HEK293 (cell line): Measurements from ENCODE around the gene BTBD9.

Source experiments
- CTCF ChIA-PET: fragments of 350-600 bp; formaldehyde crosslinking; extraction: SDS; loops from one replicate; lab custom pipeline; 2021; ENCODE audit warnings: antibody characterized with exemption; lab: Yijun Ruan, JAX
- POLR2A ChIA-PET: fragments of 300-600 bp; formaldehyde crosslinking; extraction: SDS; loops from one replicate; lab custom pipeline; 2020; ENCODE audit warnings: antibody characterized with exemption, inconsistent platforms; lab: Yijun Ruan, JAX
- H3K27ac ChIP-seq: fragments of 200-500 bp; sonication (Bioruptor generic); 2 replicates; pipeline ENCODE4 v1.5.1; 2014; ENCODE audit warnings: low read depth, low read length, control low read depth, inconsistent platforms; ENCODE audit errors: extremely low read depth
- H3K36me3 ChIP-seq, 2 experiments: fragments of 200-500 bp in 1 of 2; sonication (Bioruptor generic) in 1 of 2; 1 replicate in 1 of 2; 2 replicates in 1 of 2; pipeline ENCODE4 v1.5.1; 2014 to 2017; ENCODE audit warnings: inconsistent platforms in 2 of 2, low read length in 2 of 2; ENCODE audit not compliant: control insufficient read depth in 2 of 2, insufficient read depth in 1 of 2
- H3K4me1 ChIP-seq: fragments of 200-500 bp; sonication (Bioruptor generic); 2 replicates; pipeline ENCODE4 v1.5.1; 2014; ENCODE audit warnings: mild to moderate bottlenecking, low read length, inconsistent platforms; ENCODE audit not compliant: control insufficient read depth, insufficient read depth
- H3K4me3 ChIP-seq: 2 replicates; pipeline ENCODE4 v1.5.1; 2011; ENCODE audit warnings: low read depth, mild to moderate bottlenecking, control low read depth, low read length, moderate library complexity
- H3K9me3 ChIP-seq: fragments of 200-500 bp; sonication (Bioruptor generic); 2 replicates; pipeline ENCODE4 v1.5.1; 2014; ENCODE audit warnings: low read depth, low read length, inconsistent platforms; ENCODE audit not compliant: control insufficient read depth, insufficient read depth
- BCL11A ChIP-seq: fragments of 450-650 bp; formaldehyde crosslinking; IDR thresholded peaks from 2 replicates; pipeline ENCODE4 v1.5.1; 2016; ENCODE audit warnings: low read depth, missing biosample characterization, missing genetic modification characterization
- HOXD13 ChIP-seq: sonication (generic); formaldehyde crosslinking; IDR thresholded peaks from 2 replicates; pipeline ENCODE4 v1.8.0; 2022; ENCODE audit warnings: missing genetic modification reagents, borderline replicate concordance
- KLF1 ChIP-seq: fragments of 450-650 bp; formaldehyde crosslinking; IDR thresholded peaks from 2 replicates; pipeline ENCODE4 v1.5.1; 2016; ENCODE audit warnings: missing biosample characterization, missing genetic modification characterization
- MYNN ChIP-seq: fragments of 450-650 bp; formaldehyde crosslinking; IDR thresholded peaks from 2 replicates; pipeline ENCODE4 v1.5.1; 2016; ENCODE audit warnings: missing biosample characterization, missing genetic modification characterization, borderline replicate concordance
- OVOL3 ChIP-seq: fragments of 450-650 bp; formaldehyde crosslinking; IDR thresholded peaks from 2 replicates; pipeline ENCODE4 v1.5.1; 2016; ENCODE audit warnings: missing biosample characterization, missing genetic modification characterization
- SCRT1 ChIP-seq: fragments of 450-650 bp; formaldehyde crosslinking; IDR thresholded peaks from 2 replicates; pipeline ENCODE4 v1.5.1; 2016; ENCODE audit warnings: missing biosample characterization, missing genetic modification characterization, borderline replicate concordance
- TCF7L2 ChIP-seq: IDR thresholded peaks from 2 replicates; pipeline ENCODE4 v1.6.1; 2011; ENCODE audit warnings: low read depth, mild to moderate bottlenecking, inconsistent platforms, low read length, moderate library complexity, borderline replicate concordance
- ZNF114 ChIP-seq: fragments of 450-650 bp; formaldehyde crosslinking; IDR thresholded peaks from 2 replicates; pipeline ENCODE4 v1.5.0; 2017; ENCODE audit warnings: missing biosample characterization, missing genetic modification characterization
- ZNF16 ChIP-seq: fragments of 450-650 bp; formaldehyde crosslinking; IDR thresholded peaks from 2 replicates; pipeline ENCODE4 v1.5.1; 2016; ENCODE audit warnings: low read depth, missing biosample characterization, missing genetic modification characterization
- ZNF324 ChIP-seq: fragments of 450-650 bp; formaldehyde crosslinking; IDR thresholded peaks from 2 replicates; pipeline ENCODE4 v1.5.1; 2016; ENCODE audit warnings: missing biosample characterization, missing genetic modification characterization
- ZNF391 ChIP-seq: fragments of 450-650 bp; formaldehyde crosslinking; IDR thresholded peaks from 2 replicates; pipeline ENCODE4 v1.5.1; 2016; ENCODE audit warnings: low read depth, missing biosample characterization, missing genetic modification characterization, borderline replicate concordance
- ZNF514 ChIP-seq: fragments of 450-650 bp; formaldehyde crosslinking; IDR thresholded peaks from 2 replicates; pipeline ENCODE4 v1.5.1; 2016; ENCODE audit warnings: missing biosample characterization, missing genetic modification characterization
- ZNF544 ChIP-seq: fragments of 450-650 bp; formaldehyde crosslinking; IDR thresholded peaks from 2 replicates; pipeline ENCODE4 v1.5.0; 2017; ENCODE audit warnings: missing biosample characterization, missing genetic modification characterization
- ZNF621 ChIP-seq: fragments of 450-650 bp; formaldehyde crosslinking; IDR thresholded peaks from 2 replicates; pipeline ENCODE4 v1.5.1; 2017; ENCODE audit warnings: missing biosample characterization, missing genetic modification characterization
- ZNF747 ChIP-seq: fragments of 450-650 bp; formaldehyde crosslinking; IDR thresholded peaks from 2 replicates; pipeline ENCODE4 v1.5.1; 2016; ENCODE audit warnings: missing biosample characterization, missing genetic modification characterization
- ZNF776 ChIP-seq: fragments of 450-650 bp; formaldehyde crosslinking; IDR thresholded peaks from 2 replicates; pipeline ENCODE4 v1.5.0; 2017; ENCODE audit warnings: missing biosample characterization, missing genetic modification characterization, borderline replicate concordance
- ZSCAN16 ChIP-seq: fragments of 450-650 bp; formaldehyde crosslinking; IDR thresholded peaks from 2 replicates; pipeline ENCODE4 v1.5.1; 2016; ENCODE audit warnings: missing biosample characterization, missing genetic modification characterization
- ZSCAN23 ChIP-seq: fragments of 450-650 bp; formaldehyde crosslinking; IDR thresholded peaks from 2 replicates; pipeline ENCODE4 v1.5.1; 2016; ENCODE audit warnings: missing biosample characterization, missing genetic modification characterization
- TF ChIP-seq, protein P1 (sequence below): IDR thresholded peaks from 2 replicates; pipeline ENCODE4 v1.6.1; 2011; ENCODE audit warnings: mild to moderate bottlenecking, low read depth, low read length, borderline replicate concordance
- TF ChIP-seq, protein P2 (sequence below): fragments of 450-650 bp; formaldehyde crosslinking; conservative IDR thresholded peaks from 2 replicates; pipeline ENCODE4 v1.5.1; 2016; ENCODE audit warnings: low read depth, missing biosample characterization, missing genetic modification characterization
- TF ChIP-seq, protein P3 (sequence below): fragments of 450-650 bp; formaldehyde crosslinking; optimal IDR thresholded peaks from 2 replicates; pipeline ENCODE3; 2016; ENCODE audit warnings: missing biosample characterization, mild to moderate bottlenecking, missing genetic modification characterization
- TF ChIP-seq, protein P4 (sequence below): fragments of 450-650 bp; formaldehyde crosslinking; IDR thresholded peaks from 2 replicates; pipeline ENCODE4 v1.5.1; 2016; ENCODE audit warnings: missing biosample characterization, missing genetic modification characterization

Gene BTBD9

DNA sequence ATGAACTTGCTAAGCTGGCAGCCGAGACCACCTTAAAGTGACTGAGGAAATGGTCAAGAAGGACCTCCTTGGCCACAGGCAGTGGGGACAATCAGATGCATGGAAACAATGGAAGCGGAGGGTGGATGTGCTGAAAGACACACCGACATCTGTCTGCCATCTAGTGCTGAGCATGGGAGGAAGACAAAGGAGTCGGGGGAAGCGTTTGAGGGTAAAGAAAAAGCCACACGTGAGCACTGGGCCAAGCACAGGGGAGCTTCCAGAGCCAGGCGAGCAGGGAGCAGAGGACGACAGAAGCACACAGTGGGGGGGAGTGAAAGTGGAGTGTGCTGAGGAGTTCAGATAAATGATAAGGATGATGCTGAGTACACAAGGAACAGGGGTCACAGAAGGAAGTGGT, 452.4 kb downstream of the BTBD9 start:
- Histone ChIP-seq H3K9me3 (no peaks in the 10 kb centered on the region), H3K4me3 (no peak overlapping the region), H3K36me3 (no peaks in the 10 kb centered on the region), H3K27ac (no peak overlapping the region), H3K4me1 (no peaks in the 10 kb centered on the region)
- ChIA-PET CTCF (interaction anchor here (0.6 to 0.7 kb wide), 2 partner anchors 26 to 70 kb away, joined by 3 to 6 read pairs; no protein-coding TSS in a partner anchor), POLR2A (no interaction called here)
- no peak for TF ChIP-seq ZNF514 (tag by site-specific recombination)
- no peak for TF ChIP-seq ZSCAN16 (tag by site-specific recombination)

DNA sequence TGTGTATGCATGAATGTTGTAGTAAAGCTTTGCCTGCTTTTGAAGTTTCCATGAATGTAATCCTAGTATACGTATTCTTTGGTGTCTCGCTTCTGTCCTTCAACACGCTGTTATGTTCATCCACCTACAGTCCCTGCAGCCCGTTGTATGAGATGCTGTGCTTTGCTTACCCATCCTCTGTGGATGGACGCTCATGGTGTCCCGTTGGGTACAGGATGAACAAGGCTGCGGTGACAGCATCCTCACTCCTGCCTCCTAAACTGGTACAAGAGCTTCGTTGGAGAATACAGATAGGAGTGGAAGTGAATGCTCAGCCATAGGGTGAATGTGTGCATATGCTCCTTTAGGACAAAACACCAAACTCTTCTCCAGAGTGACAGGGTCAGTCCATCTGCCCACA, 454.0 kb downstream of the BTBD9 start:
- no peak overlapping the region for H3K27ac ChIP-seq
- no peaks in the 10 kb centered on the region for H3K36me3 ChIP-seq
- ChIA-PET CTCF (no interaction called here), POLR2A (no interaction called here)
- TF ChIP-seq ZNF776 (tag by site-specific recombination) (no peak), ZNF324 (tag by site-specific recombination) (no peak), ZNF114 (no peak), ZNF391 (tag by site-specific recombination) (no peak), HOXD13 (CRISPR knock-in tag) (no peak), ZNF16 (tag by site-specific recombination) (no peak), KLF1 (tag by site-specific recombination) (no peak), OVOL3 (tag by site-specific recombination) (no peak), ZNF621 (no peak), ZNF747 (no peak), ZNF544 (tag by site-specific recombination) (no peak), TCF7L2 (no peak), ZSCAN23 (no peak), SCRT1 (tag by site-specific recombination) (no peak), BCL11A (tag by site-specific recombination) (no peak), MYNN (tag by site-specific recombination) (no peak)
- TF ChIP-seq, protein P1, sequence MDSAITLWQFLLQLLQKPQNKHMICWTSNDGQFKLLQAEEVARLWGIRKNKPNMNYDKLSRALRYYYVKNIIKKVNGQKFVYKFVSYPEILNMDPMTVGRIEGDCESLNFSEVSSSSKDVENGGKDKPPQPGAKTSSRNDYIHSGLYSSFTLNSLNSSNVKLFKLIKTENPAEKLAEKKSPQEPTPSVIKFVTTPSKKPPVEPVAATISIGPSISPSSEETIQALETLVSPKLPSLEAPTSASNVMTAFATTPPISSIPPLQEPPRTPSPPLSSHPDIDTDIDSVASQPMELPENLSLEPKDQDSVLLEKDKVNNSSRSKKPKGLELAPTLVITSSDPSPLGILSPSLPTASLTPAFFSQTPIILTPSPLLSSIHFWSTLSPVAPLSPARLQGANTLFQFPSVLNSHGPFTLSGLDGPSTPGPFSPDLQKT: no peak
- TF ChIP-seq, protein P2, sequence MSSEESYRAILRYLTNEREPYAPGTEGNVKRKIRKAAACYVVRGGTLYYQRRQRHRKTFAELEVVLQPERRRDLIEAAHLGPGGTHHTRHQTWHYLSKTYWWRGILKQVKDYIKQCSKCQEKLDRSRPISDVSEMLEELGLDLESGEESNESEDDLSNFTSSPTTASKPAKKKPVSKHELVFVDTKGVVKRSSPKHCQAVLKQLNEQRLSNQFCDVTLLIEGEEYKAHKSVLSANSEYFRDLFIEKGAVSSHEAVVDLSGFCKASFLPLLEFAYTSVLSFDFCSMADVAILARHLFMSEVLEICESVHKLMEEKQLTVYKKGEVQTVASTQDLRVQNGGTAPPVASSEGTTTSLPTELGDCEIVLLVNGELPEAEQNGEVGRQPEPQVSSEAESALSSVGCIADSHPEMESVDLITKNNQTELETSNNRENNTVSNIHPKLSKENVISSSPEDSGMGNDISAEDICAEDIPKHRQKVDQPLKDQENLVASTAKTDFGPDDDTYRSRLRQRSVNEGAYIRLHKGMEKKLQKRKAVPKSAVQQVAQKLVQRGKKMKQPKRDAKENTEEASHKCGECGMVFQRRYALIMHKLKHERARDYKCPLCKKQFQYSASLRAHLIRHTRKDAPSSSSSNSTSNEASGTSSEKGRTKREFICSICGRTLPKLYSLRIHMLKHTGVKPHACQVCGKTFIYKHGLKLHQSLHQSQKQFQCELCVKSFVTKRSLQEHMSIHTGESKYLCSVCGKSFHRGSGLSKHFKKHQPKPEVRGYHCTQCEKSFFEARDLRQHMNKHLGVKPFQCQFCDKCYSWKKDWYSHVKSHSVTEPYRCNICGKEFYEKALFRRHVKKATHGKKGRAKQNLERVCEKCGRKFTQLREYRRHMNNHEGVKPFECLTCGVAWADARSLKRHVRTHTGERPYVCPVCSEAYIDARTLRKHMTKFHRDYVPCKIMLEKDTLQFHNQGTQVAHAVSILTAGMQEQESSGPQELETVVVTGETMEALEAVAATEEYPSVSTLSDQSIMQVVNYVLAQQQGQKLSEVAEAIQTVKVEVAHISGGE (tag by site-specific recombination): no peak
- TF ChIP-seq, protein P3, sequence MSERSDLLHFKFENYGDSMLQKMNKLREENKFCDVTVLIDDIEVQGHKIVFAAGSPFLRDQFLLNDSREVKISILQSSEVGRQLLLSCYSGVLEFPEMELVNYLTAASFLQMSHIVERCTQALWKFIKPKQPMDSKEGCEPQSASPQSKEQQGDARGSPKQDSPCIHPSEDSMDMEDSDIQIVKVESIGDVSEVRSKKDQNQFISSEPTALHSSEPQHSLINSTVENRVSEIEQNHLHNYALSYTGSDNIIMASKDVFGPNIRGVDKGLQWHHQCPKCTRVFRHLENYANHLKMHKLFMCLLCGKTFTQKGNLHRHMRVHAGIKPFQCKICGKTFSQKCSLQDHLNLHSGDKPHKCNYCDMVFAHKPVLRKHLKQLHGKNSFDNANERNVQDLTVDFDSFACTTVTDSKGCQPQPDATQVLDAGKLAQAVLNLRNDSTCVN (tag by site-specific recombination): no peak
- TF ChIP-seq, protein P4, sequence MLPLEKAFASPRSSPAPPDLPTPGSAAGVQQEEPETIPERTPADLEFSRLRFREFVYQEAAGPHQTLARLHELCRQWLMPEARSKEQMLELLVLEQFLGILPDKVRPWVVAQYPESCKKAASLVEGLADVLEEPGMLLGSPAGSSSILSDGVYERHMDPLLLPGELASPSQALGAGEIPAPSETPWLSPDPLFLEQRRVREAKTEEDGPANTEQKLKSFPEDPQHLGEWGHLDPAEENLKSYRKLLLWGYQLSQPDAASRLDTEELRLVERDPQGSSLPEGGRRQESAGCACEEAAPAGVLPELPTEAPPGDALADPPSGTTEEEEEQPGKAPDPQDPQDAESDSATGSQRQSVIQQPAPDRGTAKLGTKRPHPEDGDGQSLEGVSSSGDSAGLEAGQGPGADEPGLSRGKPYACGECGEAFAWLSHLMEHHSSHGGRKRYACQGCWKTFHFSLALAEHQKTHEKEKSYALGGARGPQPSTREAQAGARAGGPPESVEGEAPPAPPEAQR (tag by site-specific recombination): no peak
- H3K4me3 ChIP-seq: no peak overlapping the region
- no peaks in the 10 kb centered on the region for H3K9me3 ChIP-seq
- H3K4me1 ChIP-seq: no peaks in the 10 kb centered on the region
